ENCODE measurements around the gene PDE10A.

Gene PDE10A

GRCh38 chr6:165480916-165481315 is 182.1 kb downstream of the PDE10A start:
- TF ChIP-seq ZFP30 (CRISPR knock-in tag; IDR thresholded peaks at IDR 0.05) (no peak), TCF4 (CRISPR knock-in tag; IDR thresholded peaks at IDR 0.05; ENCODE audit: borderline replicate concordance) (no peak), ZC3H10 (CRISPR knock-in tag; IDR thresholded peaks at IDR 0.05) (no peak), ESRRG (CRISPR knock-in tag; IDR thresholded peaks at IDR 0.05) (no peak), CREB5 (CRISPR knock-in tag; IDR thresholded peaks at IDR 0.05; ENCODE audit: low read depth) (no peak), ZNF8 (CRISPR knock-in tag; IDR thresholded peaks at IDR 0.05) (no peak), ZFP3 (CRISPR knock-in tag; IDR thresholded peaks at IDR 0.05) (no peak)
- ATAC-seq, result no peak

DNA sequence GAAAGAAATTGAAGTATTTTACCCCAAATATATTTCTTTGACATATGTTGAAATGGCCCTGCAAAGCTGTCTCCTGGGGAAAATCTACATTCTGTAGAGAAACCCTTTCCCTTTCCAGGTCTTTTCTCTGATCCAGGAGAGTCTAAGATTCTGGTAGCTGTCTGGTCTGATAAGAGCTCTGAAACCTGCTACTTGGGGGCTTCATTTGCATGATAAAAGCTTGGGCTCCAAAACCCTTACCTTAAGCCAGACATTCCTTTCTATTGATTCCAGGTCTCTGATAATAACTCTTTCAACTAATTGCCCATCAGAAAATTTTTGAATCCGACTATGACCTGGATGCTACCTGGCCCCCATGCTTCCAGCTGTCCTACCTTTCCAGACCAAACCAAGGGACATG is 184.5 kb downstream of the PDE10A start:
- ATAC-seq, result no peak
- TF ChIP-seq SNAI2 (CRISPR knock-in tag; IDR thresholded peaks at IDR 0.05), result no peak
- TF ChIP-seq, protein P1, sequence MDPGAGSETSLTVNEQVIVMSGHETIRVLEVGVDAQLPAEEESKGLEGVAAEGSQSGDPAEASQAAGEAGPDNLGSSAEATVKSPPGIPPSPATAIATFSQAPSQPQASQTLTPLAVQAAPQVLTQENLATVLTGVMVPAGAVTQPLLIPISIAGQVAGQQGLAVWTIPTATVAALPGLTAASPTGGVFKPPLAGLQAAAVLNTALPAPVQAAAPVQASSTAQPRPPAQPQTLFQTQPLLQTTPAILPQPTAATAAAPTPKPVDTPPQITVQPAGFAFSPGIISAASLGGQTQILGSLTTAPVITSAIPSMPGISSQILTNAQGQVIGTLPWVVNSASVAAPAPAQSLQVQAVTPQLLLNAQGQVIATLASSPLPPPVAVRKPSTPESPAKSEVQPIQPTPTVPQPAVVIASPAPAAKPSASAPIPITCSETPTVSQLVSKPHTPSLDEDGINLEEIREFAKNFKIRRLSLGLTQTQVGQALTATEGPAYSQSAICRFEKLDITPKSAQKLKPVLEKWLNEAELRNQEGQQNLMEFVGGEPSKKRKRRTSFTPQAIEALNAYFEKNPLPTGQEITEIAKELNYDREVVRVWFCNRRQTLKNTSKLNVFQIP (CRISPR knock-in tag; IDR thresholded peaks at IDR 0.05; ENCODE audit: borderline replicate concordance, low read depth), result no peak
- TF ChIP-seq BACH2 (CRISPR knock-in tag; IDR thresholded peaks at IDR 0.05; ENCODE audit: borderline replicate concordance), result no peak
- no peak for TF ChIP-seq PPARA (CRISPR knock-in tag; IDR thresholded peaks at IDR 0.05; ENCODE audit: borderline replicate concordance)
- TF ChIP-seq CSDC2 (CRISPR knock-in tag; IDR thresholded peaks at IDR 0.05), result no peak
- TF ChIP-seq TCF4 (CRISPR knock-in tag; IDR thresholded peaks at IDR 0.05; ENCODE audit: borderline replicate concordance), result no peak
- no peak for TF ChIP-seq ZNF70 (CRISPR knock-in tag; IDR thresholded peaks at IDR 0.05)
- no peak for TF ChIP-seq ESRRG (CRISPR knock-in tag; IDR thresholded peaks at IDR 0.05)
- no peak for TF ChIP-seq ARNTL (CRISPR knock-in tag; IDR thresholded peaks at IDR 0.05; ENCODE audit: borderline replicate concordance, low read depth)
- TF ChIP-seq TOX (CRISPR knock-in tag; IDR thresholded peaks at IDR 0.05; ENCODE audit: borderline replicate concordance), result no peak
- TF ChIP-seq CSRNP3 (CRISPR knock-in tag; IDR thresholded peaks at IDR 0.05), result no peak
- no peak for TF ChIP-seq ZFP3 (CRISPR knock-in tag; IDR thresholded peaks at IDR 0.05)
- no peak for TF ChIP-seq CREB5 (CRISPR knock-in tag; IDR thresholded peaks at IDR 0.05; ENCODE audit: low read depth)

- no peak for ATAC-seq
- TF ChIP-seq ARNTL (CRISPR knock-in tag; IDR thresholded peaks at IDR 0.05; ENCODE audit: borderline replicate concordance, low read depth), result no peak
- TF ChIP-seq ZFP3 (CRISPR knock-in tag; IDR thresholded peaks at IDR 0.05), result no peak
- TF ChIP-seq, protein P2, sequence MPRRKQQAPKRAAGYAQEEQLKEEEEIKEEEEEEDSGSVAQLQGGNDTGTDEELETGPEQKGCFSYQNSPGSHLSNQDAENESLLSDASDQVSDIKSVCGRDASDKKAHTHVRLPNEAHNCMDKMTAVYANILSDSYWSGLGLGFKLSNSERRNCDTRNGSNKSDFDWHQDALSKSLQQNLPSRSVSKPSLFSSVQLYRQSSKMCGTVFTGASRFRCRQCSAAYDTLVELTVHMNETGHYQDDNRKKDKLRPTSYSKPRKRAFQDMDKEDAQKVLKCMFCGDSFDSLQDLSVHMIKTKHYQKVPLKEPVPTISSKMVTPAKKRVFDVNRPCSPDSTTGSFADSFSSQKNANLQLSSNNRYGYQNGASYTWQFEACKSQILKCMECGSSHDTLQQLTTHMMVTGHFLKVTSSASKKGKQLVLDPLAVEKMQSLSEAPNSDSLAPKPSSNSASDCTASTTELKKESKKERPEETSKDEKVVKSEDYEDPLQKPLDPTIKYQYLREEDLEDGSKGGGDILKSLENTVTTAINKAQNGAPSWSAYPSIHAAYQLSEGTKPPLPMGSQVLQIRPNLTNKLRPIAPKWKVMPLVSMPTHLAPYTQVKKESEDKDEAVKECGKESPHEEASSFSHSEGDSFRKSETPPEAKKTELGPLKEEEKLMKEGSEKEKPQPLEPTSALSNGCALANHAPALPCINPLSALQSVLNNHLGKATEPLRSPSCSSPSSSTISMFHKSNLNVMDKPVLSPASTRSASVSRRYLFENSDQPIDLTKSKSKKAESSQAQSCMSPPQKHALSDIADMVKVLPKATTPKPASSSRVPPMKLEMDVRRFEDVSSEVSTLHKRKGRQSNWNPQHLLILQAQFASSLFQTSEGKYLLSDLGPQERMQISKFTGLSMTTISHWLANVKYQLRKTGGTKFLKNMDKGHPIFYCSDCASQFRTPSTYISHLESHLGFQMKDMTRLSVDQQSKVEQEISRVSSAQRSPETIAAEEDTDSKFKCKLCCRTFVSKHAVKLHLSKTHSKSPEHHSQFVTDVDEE (CRISPR knock-in tag; IDR thresholded peaks at IDR 0.05), result no peak
- TF ChIP-seq CSDC2 (CRISPR knock-in tag; IDR thresholded peaks at IDR 0.05), result no peak
- no peak for TF ChIP-seq BACH2 (CRISPR knock-in tag; IDR thresholded peaks at IDR 0.05; ENCODE audit: borderline replicate concordance)
- no peak for TF ChIP-seq ZNF565 (CRISPR knock-in tag; conservative IDR thresholded peaks at IDR 0.05; ENCODE audit: low read depth)
- TF ChIP-seq TOX (CRISPR knock-in tag; IDR thresholded peaks at IDR 0.05; ENCODE audit: borderline replicate concordance), result no peak
- no peak for TF ChIP-seq SNAI2 (CRISPR knock-in tag; IDR thresholded peaks at IDR 0.05)
- TF ChIP-seq PPARA (CRISPR knock-in tag; IDR thresholded peaks at IDR 0.05; ENCODE audit: borderline replicate concordance), result no peak
- no peak for TF ChIP-seq CREB5 (CRISPR knock-in tag; IDR thresholded peaks at IDR 0.05; ENCODE audit: low read depth)
- no peak for TF ChIP-seq ZFP30 (CRISPR knock-in tag; IDR thresholded peaks at IDR 0.05)
- no peak for TF ChIP-seq PATZ1 (CRISPR knock-in tag; IDR thresholded peaks at IDR 0.05; ENCODE audit: borderline replicate concordance)
- TF ChIP-seq ZC3H10 (CRISPR knock-in tag; IDR thresholded peaks at IDR 0.05), result no peak
- no peak for TF ChIP-seq ISL1 (CRISPR knock-in tag; IDR thresholded peaks at IDR 0.05)
- TF ChIP-seq OSR1 (CRISPR knock-in tag; IDR thresholded peaks at IDR 0.05), result no peak
- no peak for TF ChIP-seq RARB (CRISPR knock-in tag; IDR thresholded peaks at IDR 0.05)
These were observed 193.6 kb downstream of the PDE10A start for GRCh38 chr6:165469483-165469882.

Measured in SK-N-SH treated with all-trans-retinoic acid at 6 μM for 48 hours (cell line).